Measurements from ENCODE around the gene PSG7.
"Not testable (repeated sequence)": the region's sequence is repeated elsewhere in the genome, so short reads cannot be mapped to it uniquely, and the experiment has no call there.

PSG7 gene

GRCh38 chr19:42937107-42937506 lies at the start of gene PSG7:
PSG7 (minus strand) TSS chr19:42937207; CDS start chr19:42937076, 131 bp downstream.
- DNase-seq (ENCODE audit: low spot score), result not testable (repeated sequence)

DNA sequence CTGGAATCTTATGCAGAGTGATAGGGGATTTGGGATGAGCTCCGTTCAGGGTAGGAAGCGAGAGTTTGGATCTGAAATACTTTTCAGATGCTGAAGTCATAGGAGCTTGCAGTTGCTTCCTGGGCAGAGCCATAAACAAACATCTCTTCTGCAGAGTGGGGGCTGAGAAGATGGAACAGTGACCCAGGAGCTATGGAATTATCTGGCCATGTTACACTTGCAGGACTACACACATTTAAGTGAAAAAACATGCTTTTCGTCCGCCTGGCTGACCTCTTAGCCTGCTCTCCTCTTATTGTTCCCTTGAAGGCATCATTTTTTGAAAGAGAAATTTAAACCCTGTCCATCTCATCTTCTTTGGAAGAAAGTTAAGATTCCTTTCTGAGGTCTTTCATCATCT lies 48.6 kb upstream of the PSG7 start:
- DNase-seq (ENCODE audit: low spot score), result no peak

DNA sequence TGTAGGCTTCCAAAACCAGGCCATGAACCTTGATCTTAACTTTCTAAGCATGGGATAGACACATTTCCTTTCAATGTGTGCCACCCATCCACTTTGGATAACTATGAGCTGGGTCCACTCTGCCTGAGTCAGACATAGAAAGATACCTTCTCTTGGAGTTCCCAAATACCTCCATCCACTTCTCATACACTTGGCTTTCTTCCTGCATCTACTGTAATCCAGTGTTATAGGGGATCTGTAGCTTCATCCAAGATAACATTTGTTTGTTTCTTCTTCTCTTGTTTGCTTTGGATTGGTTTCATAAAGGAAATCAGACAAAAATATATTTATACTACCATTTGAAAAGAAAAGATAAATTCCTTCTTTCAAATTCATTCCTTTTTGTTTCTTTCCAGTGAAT lies 45.1 kb upstream of the PSG7 start:
- not testable (repeated sequence) for DNase-seq (ENCODE audit: low spot score)

DNA sequence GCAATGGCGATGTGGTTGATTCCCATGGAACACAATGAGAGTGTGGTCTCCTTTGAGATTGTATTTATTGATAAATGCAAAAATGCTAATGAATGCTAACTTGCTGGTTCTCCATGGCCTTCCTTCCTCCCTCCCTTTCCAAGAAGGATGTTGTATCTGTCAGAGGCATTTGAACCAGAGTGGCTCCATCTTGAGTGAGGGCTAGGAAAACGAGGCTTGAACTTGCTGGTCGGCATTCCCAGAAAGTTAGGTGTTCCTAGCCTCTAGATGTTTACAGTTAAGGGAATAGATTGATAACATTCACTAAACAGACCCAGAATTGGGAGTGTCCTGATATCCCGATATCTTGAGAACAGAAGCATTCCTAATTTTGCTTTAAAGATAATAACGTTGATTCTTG lies 34.4 kb upstream of the PSG7 start:
- DNase-seq (ENCODE audit: low spot score), result not testable (repeated sequence)

GRCh38 chr19:42965176-42965575 lies 28.2 kb upstream of the PSG7 start:
- no peak for DNase-seq (ENCODE audit: low spot score)

DNA sequence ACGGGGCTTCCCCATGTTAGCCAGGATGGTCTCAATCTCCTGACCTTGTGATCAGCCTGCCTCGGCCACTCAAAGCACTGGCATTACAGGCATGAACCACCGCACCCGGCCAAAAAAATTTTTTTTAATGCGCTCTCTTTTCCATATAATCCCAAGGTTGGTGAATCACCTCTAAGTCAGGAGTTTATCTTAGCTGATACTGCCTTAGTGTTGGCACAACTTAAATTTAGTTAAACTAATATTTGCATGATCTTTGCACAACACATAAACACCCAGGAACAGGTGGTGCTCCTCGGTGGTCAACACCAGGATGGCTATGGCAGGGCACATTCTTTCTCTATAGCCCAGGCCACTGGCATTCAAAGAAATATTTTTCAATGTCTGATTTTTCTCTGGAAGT lies 24.1 kb upstream of the PSG7 start:
- no peak for DNase-seq (ENCODE audit: low spot score)

DNA sequence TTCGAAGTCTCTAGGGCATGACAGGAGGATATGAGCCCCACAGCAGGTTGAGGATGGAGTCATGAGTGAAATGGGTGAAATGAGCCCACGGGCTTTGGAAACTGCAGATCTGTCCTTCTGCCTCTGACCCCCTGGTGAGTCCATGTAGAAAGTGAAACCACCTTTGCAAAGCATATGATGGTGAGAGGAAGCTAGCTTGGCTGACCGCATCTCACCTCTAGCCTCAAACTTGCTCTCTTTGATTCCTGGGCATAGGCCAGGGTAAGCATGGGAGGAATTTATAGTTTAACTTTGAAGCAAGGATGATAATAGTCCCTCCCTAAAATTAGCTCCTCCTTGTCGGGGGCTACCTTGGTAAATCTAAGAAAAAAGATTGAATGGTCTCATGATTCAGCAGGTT lies 15.1 kb upstream of the PSG7 start:
- DNase-seq (ENCODE audit: low spot score), result not testable (repeated sequence)

DNA sequence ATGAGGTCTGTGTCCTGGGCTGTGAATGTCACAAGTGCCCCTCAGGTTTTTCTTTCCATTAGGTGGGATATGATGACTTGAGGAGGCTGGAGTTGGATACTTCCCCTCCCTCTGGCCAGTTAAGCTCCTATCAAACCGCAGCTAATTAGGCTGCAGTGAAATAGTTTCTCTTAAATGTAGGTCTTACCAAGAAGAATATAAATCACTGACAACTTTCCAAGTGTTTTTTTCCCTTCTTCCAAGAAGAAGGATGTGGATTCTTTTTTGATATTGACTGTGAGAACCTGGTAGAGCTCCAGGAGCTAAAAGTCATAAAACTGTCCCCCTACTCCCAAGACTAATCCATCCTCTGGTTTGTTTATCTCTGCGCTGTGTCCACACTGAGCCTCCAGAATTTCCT lies 14.5 kb upstream of the PSG7 start:
- not testable (repeated sequence) for DNase-seq (ENCODE audit: low spot score)

DNA sequence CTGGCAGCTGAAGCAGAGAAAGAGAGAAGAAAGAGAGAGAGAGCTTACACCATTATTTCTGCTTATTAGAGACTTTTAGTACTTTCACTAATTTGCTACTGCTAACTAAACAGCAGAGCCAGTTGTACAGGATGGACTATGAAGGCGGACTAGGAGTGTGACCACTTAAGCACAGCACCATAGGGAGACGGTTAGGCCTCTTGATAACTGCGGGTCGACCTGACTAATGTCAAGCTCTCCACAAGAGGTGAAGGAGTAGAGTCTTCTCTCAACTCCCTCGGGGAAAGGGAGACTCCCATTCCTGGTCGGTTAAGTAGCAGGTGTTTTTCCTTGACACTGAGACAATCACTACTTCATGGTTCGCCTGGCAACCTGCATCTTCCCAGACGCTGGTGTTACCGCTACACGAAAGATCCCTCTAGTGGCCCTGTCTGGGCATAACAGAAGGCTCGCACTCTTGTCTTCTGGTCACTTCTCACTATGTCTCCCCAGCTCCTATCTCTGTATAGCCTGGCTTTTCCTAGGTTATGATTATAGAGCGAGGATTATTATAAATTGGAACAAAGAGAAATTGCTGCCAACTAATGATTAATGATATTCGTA lies 5.3 kb upstream of the PSG7 start:
- DNase-seq (ENCODE audit: low spot score), result no peak

DNA sequence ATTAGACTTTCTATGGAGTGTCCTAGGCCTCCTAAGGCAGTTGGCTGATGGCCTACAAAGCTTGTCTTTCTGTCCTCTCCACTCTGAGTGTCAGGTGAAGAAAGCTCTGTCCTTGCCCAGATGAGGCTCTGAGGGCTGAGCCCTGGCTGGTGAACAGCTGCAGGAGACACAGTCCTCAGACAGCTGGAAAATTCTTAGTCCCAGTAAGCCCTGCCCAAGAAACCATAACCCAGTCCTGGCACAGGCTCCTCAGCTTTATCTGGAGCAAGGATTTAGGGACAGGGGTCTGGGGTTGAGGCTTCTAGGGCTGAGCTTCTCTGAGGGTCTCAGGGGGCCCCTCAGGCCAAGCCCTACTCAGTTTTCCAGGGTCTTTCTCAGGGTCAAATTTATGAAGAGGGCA lies 2.3 kb downstream of the PSG7 start:
- not testable (repeated sequence) for DNase-seq (ENCODE audit: low spot score)

DNA sequence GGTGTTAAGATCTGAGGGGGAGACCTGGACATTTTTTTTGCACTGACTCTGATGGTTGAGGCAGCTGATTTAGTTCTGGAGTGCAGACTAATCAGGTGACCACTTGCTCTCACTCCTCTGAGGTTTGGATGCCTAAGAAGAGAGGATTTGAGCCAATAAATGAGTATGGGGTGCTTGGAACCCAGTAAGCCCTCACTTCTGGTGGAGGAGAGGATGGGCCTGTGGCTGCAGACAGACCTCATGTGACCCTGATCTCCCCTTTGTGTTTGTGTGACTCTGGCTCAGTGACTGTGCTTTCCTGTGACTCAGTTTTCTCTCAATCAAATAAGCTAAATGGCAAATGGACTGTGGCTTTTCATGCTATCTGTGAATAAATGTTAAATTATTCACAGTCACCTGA lies 2.8 kb downstream of the PSG7 start:
- not testable (repeated sequence) for DNase-seq (ENCODE audit: low spot score)

GRCh38 chr19:42933412-42933811 lies 3.6 kb downstream of the PSG7 start:
- not testable (repeated sequence) for DNase-seq (ENCODE audit: low spot score)

- not testable (repeated sequence) for DNase-seq (ENCODE audit: low spot score)
These were observed 4.4 kb downstream of the PSG7 start for GRCh38 chr19:42932485-42933101.

DNA sequence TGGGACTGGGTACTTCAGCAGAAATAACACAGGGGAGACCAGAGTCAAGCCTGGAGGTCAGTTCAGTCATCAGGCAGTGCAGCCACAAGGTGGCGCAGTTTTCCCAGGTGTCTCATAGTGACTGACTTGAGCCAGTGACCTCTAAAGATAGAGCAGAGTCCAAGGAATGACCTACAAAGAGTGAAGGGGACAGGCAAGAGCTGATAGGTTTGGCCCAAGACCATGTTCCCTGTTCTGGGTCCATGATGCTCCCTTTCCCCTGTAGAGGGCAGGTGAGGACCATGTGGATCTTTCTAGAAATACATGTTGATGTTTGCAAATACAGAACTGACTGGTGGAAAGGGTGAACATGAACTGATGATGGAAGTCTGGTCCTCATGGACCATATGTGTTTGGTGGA lies 6.8 kb downstream of the PSG7 start:
- DNase-seq (ENCODE audit: low spot score), result not testable (repeated sequence)

- no peak for DNase-seq (ENCODE audit: low spot score)
These were observed 8.1 kb downstream of the PSG7 start for GRCh38 chr19:42928896-42929295.

DNA sequence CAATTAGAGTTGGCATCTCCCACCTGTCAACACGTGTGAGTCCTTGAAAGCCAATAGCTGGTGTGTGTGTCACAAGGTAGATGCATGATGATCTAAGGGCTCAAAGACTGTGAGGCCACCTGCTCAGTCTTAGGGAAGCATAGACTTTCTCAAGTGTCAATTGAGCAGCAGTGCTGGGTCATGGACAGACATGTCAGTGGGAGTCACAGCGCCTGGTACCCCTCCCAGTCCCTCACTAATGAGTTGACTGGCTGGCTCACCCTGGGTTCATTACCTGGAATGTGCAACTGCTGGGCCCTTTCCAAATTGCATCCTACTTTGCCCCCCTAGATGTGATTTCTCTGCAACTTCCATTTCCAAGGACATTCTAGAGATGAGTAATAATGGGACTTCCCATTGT lies 10.2 kb downstream of the PSG7 start:
- no peak for DNase-seq (ENCODE audit: low spot score)

DNA sequence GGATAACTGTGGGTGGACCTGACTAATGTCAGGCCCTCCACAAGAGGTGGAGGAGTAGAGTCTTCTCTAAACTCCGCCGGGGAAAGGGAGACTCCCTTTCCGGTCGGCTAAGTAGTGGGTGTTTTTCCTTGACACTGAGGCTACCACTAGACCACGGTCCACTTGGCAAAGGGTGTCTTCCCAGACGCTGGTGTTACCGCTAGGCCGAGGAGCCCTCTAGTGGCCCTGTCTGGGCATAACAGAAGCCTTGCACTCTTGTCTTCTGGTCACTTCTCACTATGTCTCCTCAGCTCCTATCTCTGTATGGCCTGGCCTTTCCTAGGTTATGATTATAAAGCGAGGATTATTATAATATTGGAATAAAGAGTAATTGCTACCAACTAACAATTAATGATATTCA lies 13.9 kb downstream of the PSG7 start:
- DNase-seq (ENCODE audit: low spot score), result peak; percentile 11

DNA sequence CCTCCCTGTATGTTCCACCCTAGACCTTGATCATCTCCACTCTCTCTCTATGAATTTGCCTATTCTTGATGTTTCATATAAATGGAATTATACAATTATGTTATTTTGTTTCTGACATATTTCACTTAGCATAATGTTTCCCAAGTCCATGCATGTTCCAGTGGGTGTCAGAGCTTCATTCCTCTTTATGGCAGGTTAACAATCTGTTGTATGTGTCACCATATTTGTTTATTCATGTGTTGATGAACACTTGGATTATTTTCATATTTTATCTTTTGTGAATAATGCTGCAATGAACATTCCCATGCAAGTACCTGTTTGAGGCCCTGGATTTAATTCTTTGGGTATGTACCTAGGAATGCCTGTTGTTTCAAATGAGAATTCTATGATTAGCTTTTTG lies 16.0 kb downstream of the PSG7 start:
- DNase-seq (ENCODE audit: low spot score), result not testable (repeated sequence)

DNA sequence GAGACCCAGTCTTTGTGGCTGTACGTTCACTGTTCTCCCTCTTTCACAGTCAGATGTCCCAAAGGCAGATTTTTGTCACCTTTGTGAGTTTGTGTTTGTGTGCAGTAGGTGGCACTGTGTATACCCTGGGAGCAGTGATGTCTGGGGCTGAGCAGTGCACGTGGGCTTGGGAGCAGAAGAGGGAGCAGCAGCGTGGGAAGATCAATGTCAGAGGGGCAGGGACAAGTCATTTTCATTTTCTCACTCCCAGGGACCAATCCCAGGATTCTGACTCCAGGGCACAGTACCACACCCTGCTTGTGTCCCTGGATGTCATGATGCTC lies 17.3 kb downstream of the PSG7 start:
- no peak for DNase-seq (ENCODE audit: low spot score)

DNA sequence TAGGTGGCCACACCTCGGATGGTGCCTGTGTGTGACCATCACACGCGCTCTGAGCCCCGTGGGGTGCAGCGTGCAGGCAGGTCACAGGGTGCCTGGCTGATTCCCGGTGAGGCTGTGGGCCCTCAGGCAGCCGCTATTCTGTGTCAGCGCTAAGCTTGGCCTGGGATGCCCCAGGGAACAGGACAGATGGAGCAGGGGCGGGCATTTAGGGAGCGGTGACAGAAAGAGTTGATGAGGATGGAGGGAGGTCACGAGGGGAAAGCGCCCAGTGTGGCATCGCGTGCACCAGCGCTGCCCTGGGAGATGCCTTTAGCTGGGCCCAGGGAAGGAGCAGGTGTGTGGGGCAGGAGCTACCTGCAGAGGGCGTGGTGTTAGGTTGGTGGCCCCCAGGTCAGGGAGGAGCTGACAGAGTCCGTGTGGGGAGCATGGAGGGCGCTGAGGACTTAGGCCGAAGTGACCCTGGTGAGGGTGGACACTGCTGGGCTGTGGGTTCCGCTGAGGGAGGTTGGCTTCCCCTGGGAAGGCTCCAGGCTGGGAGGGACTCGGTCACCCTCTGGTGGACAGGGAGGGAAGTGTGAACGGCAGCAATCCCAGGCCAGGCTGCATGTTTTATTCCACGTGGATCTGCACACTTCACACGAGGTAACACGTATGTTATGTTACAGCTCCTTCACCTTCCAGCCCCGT lies 17.8 kb downstream of the PSG7 start:
- not testable (repeated sequence) for DNase-seq (ENCODE audit: low spot score)

GRCh38 chr19:42918377-42919069 lies 18.5 kb downstream of the PSG7 start:
- DNase-seq (ENCODE audit: low spot score), result not testable (repeated sequence)

- not testable (repeated sequence) for DNase-seq (ENCODE audit: low spot score)
These were observed 19.4 kb downstream of the PSG7 start, which contains the start of gene PSG6 for GRCh38 chr19:42917634-42918033. PSG6 (minus strand) TSS chr19:42917894; CDS start chr19:42917792, 102 bp downstream.

DNA sequence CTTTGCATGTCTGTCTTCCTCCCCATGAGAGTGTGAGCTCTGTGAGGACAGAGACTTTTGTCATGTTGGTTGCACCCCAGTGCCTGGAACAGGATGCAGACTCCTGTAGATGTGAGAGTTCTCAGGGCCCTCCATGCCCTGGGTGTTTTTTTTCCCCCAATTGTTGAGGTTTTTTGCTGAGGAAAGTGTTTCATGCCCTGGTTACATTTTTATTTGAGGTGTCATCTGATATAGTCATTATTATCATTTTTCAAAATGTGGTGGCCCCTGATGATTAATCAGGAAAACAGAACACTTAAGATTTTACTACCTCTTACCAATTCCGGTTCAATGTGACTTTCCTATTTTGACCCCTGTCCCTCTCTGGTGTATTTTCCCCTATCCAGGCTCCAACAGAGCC lies 20.1 kb downstream of the PSG7 start:
- not testable (repeated sequence) for DNase-seq (ENCODE audit: low spot score)

Measured in CD4-positive, alpha-beta T cell treated with Interleukin-2 at 100 ng/mL for 4 hours (primary cell).